Fibroblast of lung (primary cell): Measurements from ENCODE around the gene TSC22D1. TPM values are rescaled to one million over a fixed set of nuclear protein-coding genes. Genes with fewer than 3 reads are reported as not detected.

Experiments
- DNase-seq, 2 donors: peaks; one replicate each; pipeline versions ENCODE4 v3.0.0 to v3.0.0-alpha.2; 2010; ENCODE audit warnings: low read depth in 2 of 2
- H2AFZ ChIP-seq: 2 replicates; pipeline ENCODE4 v1.5.1; 2012; ENCODE audit warnings: low read length, control low read depth, inconsistent platforms
- H3K27ac ChIP-seq: 2 replicates; pipeline ENCODE4 v1.5.1; 2011; ENCODE audit warnings: low read length, control low read depth; ENCODE audit not compliant: insufficient read depth
- H3K27me3 ChIP-seq: 2 replicates; pipeline ENCODE4 v1.5.1; 2011; ENCODE audit warnings: mild to moderate bottlenecking, low read length; ENCODE audit not compliant: control insufficient read depth, insufficient read depth
- H3K36me3 ChIP-seq: 2 replicates; pipeline ENCODE4 v1.5.1; 2011; ENCODE audit warnings: low read length; ENCODE audit not compliant: control insufficient read depth, insufficient read depth
- H3K4me1 ChIP-seq: 2 replicates; pipeline ENCODE4 v1.5.1; 2011; ENCODE audit warnings: low read length; ENCODE audit not compliant: control insufficient read depth, insufficient read depth; ENCODE audit errors: extremely low read depth
- H3K4me2 ChIP-seq: 2 replicates; pipeline ENCODE4 v1.5.1; 2011; ENCODE audit warnings: low read length, control low read depth; ENCODE audit not compliant: insufficient read depth; ENCODE audit errors: extremely low read depth
- H3K4me3 ChIP-seq, 4 experiments: fragments of 200-600 bp in 1 of 4; sonication (generic) in 1 of 4; replicated peaks in 1 of 4; 2 replicates each; pipeline ENCODE4 v1.5.1; 2011 to 2016; ENCODE audit warnings: low read length in 4 of 4, low read depth in 3 of 4, mild to moderate bottlenecking in 3 of 4, control low read depth in 2 of 4, inconsistent platforms in 1 of 4, mixed read lengths in 1 of 4; ENCODE audit not compliant: insufficient read depth in 1 of 4; ENCODE audit errors: control extremely low read depth in 1 of 4
- H3K79me2 ChIP-seq: 2 replicates; pipeline ENCODE4 v1.5.1; 2012; ENCODE audit warnings: mild to moderate bottlenecking, low read length, inconsistent platforms; ENCODE audit not compliant: control insufficient read depth, insufficient read depth
- H3K9ac ChIP-seq: 2 replicates; pipeline ENCODE4 v1.5.1; 2011; ENCODE audit warnings: mild to moderate bottlenecking, low read length, control low read depth; ENCODE audit not compliant: insufficient read depth
- H3K9me3 ChIP-seq: 2 replicates; pipeline ENCODE4 v1.5.1; 2012; ENCODE audit warnings: low read depth, low read length; ENCODE audit not compliant: control insufficient read depth, insufficient read depth
- H4K20me1 ChIP-seq: 2 replicates; pipeline ENCODE4 v1.5.1; 2011; ENCODE audit warnings: low read length; ENCODE audit not compliant: control insufficient read depth, insufficient read depth; ENCODE audit errors: extremely low read depth
- EZH2 ChIP-seq: IDR thresholded peaks from 2 replicates; pipeline ENCODE4 v1.5.1; 2012; ENCODE audit warnings: low read length, control low read depth, mild to moderate bottlenecking; ENCODE audit errors: missing control alignments
- polyA plus RNA-seq, 2 donors: library from polyadenylated mRNA; depleted of rRNA in 1 of 2; stranded (reverse) in 1 of 2; unstranded in 1 of 2; fragments of >200 nt; gene quantifications; 2 replicates each; pipeline ENCODE4 v1.2.1, GENCODE V29; 2011 to 2012; ENCODE audit warnings: missing spikeins in 1 of 2
- total RNA-seq: library from RNA; depleted of rRNA; stranded (reverse); fragments of >200 nt; gene quantifications from 2 replicates; pipeline ENCODE4 v1.2.1, GENCODE V29; 2014
- TF ChIP-seq, protein P1 (sequence below), 2 donors: IDR thresholded peaks in 1 of 2; conservative IDR thresholded peaks in 1 of 2; 1 replicate in 1 of 2; 2 replicates in 1 of 2; pipeline ENCODE4 v1.5.1; 2011 to 2012; ENCODE audit warnings: low read length in 2 of 2, control low read depth in 1 of 2, inconsistent platforms in 1 of 2, low read depth in 1 of 2, mild to moderate bottlenecking in 1 of 2

The TSC22D1 gene
- total and polyA plus RNA-seq, 2 donors (not counting 1 experiment from before 2014, with no cell fraction given), result 80.4 to 97.6 TPM

GRCh38 chr13:44455769-44456168 lies 120.4 kb downstream of the TSC22D1 start:
- TF ChIP-seq, protein P1, sequence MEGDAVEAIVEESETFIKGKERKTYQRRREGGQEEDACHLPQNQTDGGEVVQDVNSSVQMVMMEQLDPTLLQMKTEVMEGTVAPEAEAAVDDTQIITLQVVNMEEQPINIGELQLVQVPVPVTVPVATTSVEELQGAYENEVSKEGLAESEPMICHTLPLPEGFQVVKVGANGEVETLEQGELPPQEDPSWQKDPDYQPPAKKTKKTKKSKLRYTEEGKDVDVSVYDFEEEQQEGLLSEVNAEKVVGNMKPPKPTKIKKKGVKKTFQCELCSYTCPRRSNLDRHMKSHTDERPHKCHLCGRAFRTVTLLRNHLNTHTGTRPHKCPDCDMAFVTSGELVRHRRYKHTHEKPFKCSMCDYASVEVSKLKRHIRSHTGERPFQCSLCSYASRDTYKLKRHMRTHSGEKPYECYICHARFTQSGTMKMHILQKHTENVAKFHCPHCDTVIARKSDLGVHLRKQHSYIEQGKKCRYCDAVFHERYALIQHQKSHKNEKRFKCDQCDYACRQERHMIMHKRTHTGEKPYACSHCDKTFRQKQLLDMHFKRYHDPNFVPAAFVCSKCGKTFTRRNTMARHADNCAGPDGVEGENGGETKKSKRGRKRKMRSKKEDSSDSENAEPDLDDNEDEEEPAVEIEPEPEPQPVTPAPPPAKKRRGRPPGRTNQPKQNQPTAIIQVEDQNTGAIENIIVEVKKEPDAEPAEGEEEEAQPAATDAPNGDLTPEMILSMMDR (conservative IDR thresholded peaks at IDR 0.05 in 1 of 2, IDR thresholded peaks at IDR 0.05 in 1 of 2; ENCODE audit: low read depth in 1 of 2, low read length in 2 of 2), result no peak
- no peak for TF ChIP-seq EZH2
- H3K36me3 ChIP-seq, result no peaks in the 10 kb centered on the region
- no peaks in the 10 kb centered on the region for H4K20me1 ChIP-seq
- DNase-seq, result no peak
- no peaks in the 10 kb centered on the region for H3K27me3 ChIP-seq
- no peaks in the 10 kb centered on the region for H3K9me3 ChIP-seq
- no peak overlapping the region for H3K9ac ChIP-seq
- no peak overlapping the region for H3K4me3 ChIP-seq
- peaks cover 2% of the 10 kb centered on the region for H3K4me1 ChIP-seq
- no peak overlapping the region for H3K27ac ChIP-seq
- no peak overlapping the region for H3K4me2 ChIP-seq
- no peaks in the 10 kb centered on the region for H3K79me2 ChIP-seq
- H2AFZ ChIP-seq, result no peak overlapping the region

DNA sequence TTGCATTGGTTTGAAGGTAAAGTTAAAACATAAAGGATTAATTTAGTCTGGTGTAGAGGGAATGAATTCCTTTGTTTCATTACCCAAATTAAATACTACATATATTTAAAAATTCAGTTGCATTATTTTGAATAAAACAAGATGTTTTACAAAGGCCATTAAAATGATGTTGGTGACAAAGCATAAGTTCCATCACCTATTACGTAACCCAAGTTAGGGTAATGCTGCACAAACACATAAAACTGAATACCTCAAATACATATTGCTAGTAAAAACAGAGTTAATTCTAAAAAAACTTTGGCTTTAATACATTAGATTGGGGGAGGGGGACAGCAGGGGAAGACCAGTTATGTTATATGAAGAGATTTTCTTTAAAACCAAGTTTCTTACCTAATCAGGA lies 122.2 kb downstream of the TSC22D1 start:
- no peak overlapping the region for H3K4me3 ChIP-seq
- TF ChIP-seq EZH2, result no peak
- TF ChIP-seq, protein P1 (conservative IDR thresholded peaks at IDR 0.05 in 1 of 2, IDR thresholded peaks at IDR 0.05 in 1 of 2; ENCODE audit: low read depth in 1 of 2, low read length in 2 of 2), result no peak
- no peak overlapping the region for H3K9ac ChIP-seq
- no peaks in the 10 kb centered on the region for H3K79me2 ChIP-seq
- no peaks in the 10 kb centered on the region for H3K36me3 ChIP-seq
- no peaks in the 10 kb centered on the region for H3K27me3 ChIP-seq
- DNase-seq, result no peak
- no peak overlapping the region for H3K27ac ChIP-seq
- no peak overlapping the region for H2AFZ ChIP-seq
- H3K9me3 ChIP-seq, result no peaks in the 10 kb centered on the region
- H3K4me2 ChIP-seq, result no peak overlapping the region
- no peaks in the 10 kb centered on the region for H4K20me1 ChIP-seq
- H3K4me1 ChIP-seq, result peaks cover 2% of the 10 kb centered on the region

GRCh38 chr13:44453069-44453468 lies 123.1 kb downstream of the TSC22D1 start:
- no peaks in the 10 kb centered on the region for H3K9me3 ChIP-seq
- H3K27ac ChIP-seq, result no peak overlapping the region
- H3K36me3 ChIP-seq, result no peaks in the 10 kb centered on the region
- no peaks in the 10 kb centered on the region for H3K79me2 ChIP-seq
- no peaks in the 10 kb centered on the region for H3K27me3 ChIP-seq
- peaks cover 2% of the 10 kb centered on the region for H3K4me1 ChIP-seq
- H3K4me2 ChIP-seq, result no peak overlapping the region
- no peak overlapping the region for H2AFZ ChIP-seq
- H3K4me3 ChIP-seq, result no peak overlapping the region
- no peak for DNase-seq
- no peaks in the 10 kb centered on the region for H4K20me1 ChIP-seq
- H3K9ac ChIP-seq, result no peak overlapping the region
- TF ChIP-seq, protein P1 (conservative IDR thresholded peaks at IDR 0.05 in 1 of 2, IDR thresholded peaks at IDR 0.05 in 1 of 2; ENCODE audit: low read depth in 1 of 2, low read length in 2 of 2), result no peak
- no peak for TF ChIP-seq EZH2
